Stimulated activated CD4-positive, alpha-beta T cell treated with anti-CD3 and anti-CD28 coated beads, Interleukin-15, amount 100 ng/mL, for 48 hours (primary cell): ENCODE data around the gene VWA3B.
"Not testable (repeated sequence)": the region's sequence is repeated elsewhere in the genome, so short reads cannot be mapped to it uniquely, and the experiment has no call there.

Source experiments
- DNase-seq, 2 donors: peaks; one replicate each; pipeline ENCODE4 v3.0.0-alpha.2; 2020; ENCODE audit warnings: low read depth in 2 of 2

VWA3B gene

DNA sequence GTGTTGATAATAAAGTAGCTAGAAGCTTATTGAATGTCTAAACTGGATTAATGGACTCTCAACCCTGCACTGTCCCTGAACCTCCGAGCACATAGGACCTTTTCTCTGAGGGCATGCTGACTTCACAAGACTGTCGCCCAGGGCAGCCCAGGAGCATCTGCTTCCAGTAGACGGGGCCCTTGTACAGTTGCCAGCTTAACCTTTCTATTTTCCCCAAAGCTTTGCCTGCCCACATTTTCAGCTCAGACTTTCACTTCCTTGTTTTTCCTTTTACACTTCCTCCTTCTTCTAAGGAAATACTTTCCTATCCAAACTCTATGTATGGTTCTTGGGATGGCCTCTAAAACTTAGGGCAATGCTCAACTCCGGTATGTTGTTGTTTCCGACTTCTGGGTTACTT is 1.3 kb downstream of the VWA3B start:
- no peak for DNase-seq

DNA sequence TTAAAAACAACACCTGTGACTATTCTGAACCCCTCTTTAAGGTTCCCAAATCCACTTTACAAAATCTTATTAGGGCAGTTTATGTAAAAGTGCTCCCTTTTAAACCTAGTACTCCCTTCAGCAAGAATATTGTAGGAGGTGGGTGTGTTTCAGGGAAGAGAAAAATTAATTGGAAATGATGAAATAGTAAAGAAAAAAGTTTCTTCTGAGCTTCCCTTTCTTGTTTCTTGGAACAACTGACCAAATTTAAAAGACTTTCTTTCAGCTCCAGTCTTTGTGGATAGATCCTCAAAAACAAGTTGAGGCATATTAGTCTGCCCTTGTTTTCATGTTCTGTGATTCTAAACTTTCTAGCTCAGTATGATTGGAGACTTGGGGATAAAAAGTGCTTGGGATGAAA is 3.0 kb downstream of the VWA3B start:
- DNase-seq: no peak

DNA sequence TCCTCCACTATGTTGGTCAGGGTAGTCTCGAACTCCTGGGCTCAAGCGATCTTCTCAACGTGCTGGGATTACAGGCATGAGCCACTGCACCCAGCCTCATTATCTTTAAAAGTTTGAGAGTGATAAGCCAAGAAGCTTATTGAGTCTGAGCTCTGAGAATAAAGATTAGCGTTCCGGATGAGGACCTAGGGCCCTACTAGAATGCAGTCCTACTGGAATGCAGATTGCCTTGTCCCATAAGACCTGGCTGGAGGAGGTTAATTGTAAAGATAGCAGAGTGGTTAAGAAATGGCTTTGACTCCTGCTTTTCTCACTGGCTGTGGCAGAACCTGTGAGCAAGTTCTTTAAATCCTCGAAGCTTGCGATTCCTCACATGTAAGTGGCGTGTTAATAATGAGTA is 4.0 kb downstream of the VWA3B start:
- DNase-seq: no peak

- no peak for DNase-seq
These were observed 4.8 kb downstream of the VWA3B start for GRCh38 chr2:98091738-98092137.

GRCh38 chr2:98093146-98093545 is 6.2 kb downstream of the VWA3B start:
- no peak for DNase-seq

GRCh38 chr2:98093611-98094010 is 6.6 kb downstream of the VWA3B start:
- no peak for DNase-seq

DNA sequence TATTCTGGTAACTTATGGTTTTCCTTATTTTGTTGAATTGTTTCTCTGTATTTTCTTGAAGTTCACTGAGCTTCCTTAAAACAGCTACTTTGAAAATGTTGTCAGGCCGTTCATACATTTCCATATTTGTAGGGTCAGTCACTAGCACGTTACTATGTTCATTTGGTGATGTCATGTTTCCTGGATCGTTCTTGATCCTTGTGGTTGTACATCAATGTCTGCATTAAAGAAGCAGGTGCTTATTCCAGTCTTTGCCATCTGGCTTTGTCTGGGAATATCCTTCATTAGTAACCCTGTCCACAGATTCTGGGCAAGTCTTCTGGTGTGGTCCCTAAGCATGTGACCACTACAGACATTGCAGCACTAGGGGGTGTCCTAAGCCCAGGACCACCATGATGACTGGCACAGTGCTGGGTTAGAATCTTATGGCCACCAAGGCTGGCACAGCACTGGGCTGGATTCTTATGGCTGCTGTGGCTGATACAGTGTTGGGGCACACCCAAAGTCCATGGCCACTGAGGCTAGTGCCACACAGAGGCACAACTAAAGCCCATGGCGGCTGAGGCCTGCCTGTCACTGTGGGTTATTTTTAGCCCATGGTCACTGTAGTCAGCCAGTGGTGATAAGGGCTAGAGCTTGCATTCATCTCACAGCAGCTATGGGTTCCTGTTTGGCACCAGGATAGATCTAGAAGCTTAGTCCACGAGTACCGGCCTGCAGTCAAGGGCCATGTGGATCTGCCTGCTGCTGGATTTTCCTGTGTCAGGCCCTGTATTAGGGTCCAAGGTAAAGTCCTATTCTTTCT is 13.2 kb downstream of the VWA3B start:
- no peak for DNase-seq

DNA sequence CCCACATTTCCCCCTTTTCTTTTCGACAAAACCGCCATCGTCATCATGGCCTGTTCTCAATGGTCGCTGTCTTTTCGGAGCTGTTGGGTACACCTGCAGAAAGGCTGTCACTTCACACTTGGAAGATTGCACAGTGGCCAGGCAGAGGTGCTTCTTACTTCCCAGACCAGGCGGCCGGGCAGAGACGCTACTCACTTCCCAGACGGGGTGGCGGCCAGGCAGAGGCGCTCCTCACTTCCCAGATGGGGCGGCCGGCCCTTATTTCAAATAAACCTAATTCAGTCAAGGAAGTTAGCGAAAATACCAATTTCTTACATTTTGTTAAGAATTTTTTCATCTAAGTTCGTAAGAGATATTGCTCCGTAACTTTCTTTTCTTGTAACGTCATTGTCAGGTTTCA is 15.3 kb downstream of the VWA3B start:
- DNase-seq: not testable (repeated sequence)

- DNase-seq: no peak
These were observed 15.9 kb downstream of the VWA3B start for GRCh38 chr2:98102878-98103277.

DNA sequence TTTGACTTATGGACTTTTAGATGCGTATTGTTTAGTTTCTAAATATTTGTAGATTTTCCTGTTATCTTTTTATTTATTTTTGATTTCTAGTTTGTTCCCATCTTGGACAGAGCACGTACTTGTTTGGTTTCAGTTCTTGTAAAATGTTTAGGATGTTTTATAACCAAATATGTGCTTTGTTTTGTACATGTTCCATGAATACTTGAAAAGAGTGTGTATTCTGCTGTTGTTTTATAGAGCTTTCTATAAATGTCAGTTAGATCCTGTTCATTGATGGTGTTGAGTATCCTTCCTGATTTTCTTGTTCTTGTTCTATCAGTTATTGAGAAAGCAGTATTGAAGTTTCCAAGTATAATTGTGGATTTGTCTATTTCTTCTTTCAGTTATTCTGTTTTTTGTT is 21.1 kb downstream of the VWA3B start:
- no peak for DNase-seq

- DNase-seq: no peak
These were observed 23.8 kb downstream of the VWA3B start for GRCh38 chr2:98110741-98111140.

- DNase-seq: no peak
These were observed 27.8 kb downstream of the VWA3B start for GRCh38 chr2:98114643-98115330.

DNA sequence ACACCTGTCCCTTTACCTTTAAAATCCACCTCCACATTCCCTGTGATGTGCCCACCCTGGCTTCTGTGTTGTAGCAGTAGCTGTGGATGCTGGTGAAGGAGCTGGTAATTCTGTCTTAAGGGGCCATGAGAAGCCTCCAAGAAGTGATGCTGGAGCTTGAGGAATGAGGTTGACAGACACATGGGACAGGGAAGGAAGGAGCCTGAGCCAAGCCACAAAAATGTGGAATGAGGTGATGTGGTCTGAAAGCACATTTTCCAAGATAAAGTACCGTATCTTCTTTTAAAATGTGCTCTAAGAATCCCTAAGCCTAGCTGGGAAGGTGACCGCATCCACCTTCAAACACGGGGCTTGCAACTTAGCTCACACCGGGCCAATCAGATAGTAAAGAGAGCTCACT is 31.2 kb downstream of the VWA3B start:
- no peak for DNase-seq

DNA sequence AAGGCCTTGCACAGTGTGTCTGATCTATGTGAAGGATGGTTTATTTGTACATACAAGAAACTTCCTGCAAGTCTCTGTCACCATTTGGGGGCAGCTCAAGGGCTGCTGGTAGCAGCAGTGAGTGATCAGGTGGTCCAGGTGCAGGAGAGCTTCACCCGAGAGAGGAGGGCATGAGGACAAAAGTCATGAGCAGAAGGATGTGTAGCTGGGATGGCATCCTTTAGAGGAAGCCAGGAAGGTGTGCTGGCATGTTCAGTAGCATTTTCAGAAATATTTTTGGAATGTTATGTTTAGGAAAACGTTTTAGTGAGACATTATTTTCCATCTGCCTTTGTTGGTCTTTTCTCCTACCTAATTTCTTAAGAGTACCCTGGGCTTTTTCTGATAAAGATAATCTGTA is 31.9 kb downstream of the VWA3B start:
- DNase-seq: no peak

- DNase-seq: no peak
These were observed 34.2 kb downstream of the VWA3B start for GRCh38 chr2:98121149-98121548.

DNA sequence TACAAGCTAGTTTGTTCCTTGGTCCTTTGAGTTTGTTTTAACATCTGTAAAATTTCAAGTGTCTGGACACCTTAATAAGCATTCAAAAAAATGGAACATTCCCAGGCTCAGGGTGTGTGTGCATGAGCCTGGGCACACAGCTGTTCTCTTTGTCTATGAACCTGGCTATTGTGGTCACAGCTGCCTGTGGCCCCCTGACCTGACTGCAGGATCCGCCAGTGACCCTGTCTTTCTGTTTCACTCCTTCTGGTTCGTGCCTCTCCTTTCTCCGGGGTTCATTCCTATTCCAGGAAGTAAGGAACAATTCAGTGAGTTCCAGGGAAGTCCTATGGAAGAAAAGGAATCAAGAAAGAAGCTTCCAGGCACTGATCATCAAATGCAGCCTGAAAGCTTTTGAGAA is 35.6 kb downstream of the VWA3B start:
- DNase-seq: no peak

GRCh38 chr2:98123286-98123685 is 36.3 kb downstream of the VWA3B start:
- no peak for DNase-seq

GRCh38 chr2:98126061-98126460 is 39.1 kb downstream of the VWA3B start:
- no peak for DNase-seq

- DNase-seq: no peak
These were observed 40.4 kb downstream of the VWA3B start for GRCh38 chr2:98127229-98127989.

- DNase-seq: no peak
These were observed 41.7 kb downstream of the VWA3B start for GRCh38 chr2:98128556-98129109.

GRCh38 chr2:98130073-98130472 is 43.1 kb downstream of the VWA3B start:
- not testable (repeated sequence) for DNase-seq
